ENCODE data around the gene TRDMT1.

Gene TRDMT1

GRCh38 chr10:17216217-17216900, 14.9 kb upstream of the TRDMT1 start:
- H3K4me3 ChIP-seq (ENCODE audit: low read depth, low read length): no peak overlapping the region
- ChIA-PET CTCF (interaction anchor here (0.8 to 1.8 kb wide), 2 partner anchors 9 to 217 kb away, joined by 3 to 10 read pairs; no protein-coding TSS in a partner anchor), POLR2A (interaction anchor here (1.0 to 2.5 kb wide), 8 partner anchors 10 to 231 kb away, joined by 3 to 48 read pairs (median 3); partner anchors contain the start of gene VIM)
- TF ChIP-seq CTCF (IDR thresholded peaks at IDR 0.05; ENCODE audit: insufficient read depth, low read length, missing control alignments): no peak
- DNase-seq (ENCODE audit: low read depth, low spot score): peak; percentile 97

GRCh38 chr10:17215782-17216122, 14.3 kb upstream of the TRDMT1 start:
- DNase-seq (ENCODE audit: low read depth, low spot score): no peak
- H3K4me3 ChIP-seq (ENCODE audit: low read depth, low read length): peak overlapping the region; percentile 35; the same call in 1 of the 2 replicates
- TF ChIP-seq CTCF (IDR thresholded peaks at IDR 0.05; ENCODE audit: insufficient read depth, low read length, missing control alignments): no peak
- POLR2A ChIA-PET: interaction anchor here (0.7 to 2.5 kb wide), 9 partner anchors 10 to 231 kb away, joined by 3 to 48 read pairs (median 3); partner anchors contain the start of gene VIM
- CTCF ChIA-PET: interaction anchor here (1.0 to 1.8 kb wide), 2 partner anchors 10 to 363 kb away, joined by 5 to 10 read pairs; no protein-coding TSS in a partner anchor

- H3K4me3 ChIP-seq (ENCODE audit: low read depth, low read length): peak overlapping the region; percentile 48
- no peak for TF ChIP-seq CTCF (IDR thresholded peaks at IDR 0.05; ENCODE audit: insufficient read depth, low read length, missing control alignments)
- POLR2A ChIA-PET: interaction anchor here (0.7 to 2.5 kb wide), 9 partner anchors 9 to 230 kb away, joined by 3 to 48 read pairs (median 3); partner anchors contain the start of gene VIM
- DNase-seq (ENCODE audit: low read depth, low spot score): peak; percentile 91
- CTCF ChIA-PET: interaction anchor here (1.0 to 1.8 kb wide), 2 partner anchors 11 to 362 kb away, joined by 5 to 10 read pairs; no protein-coding TSS in a partner anchor
Observed at GRCh38 chr10:17214971-17215781, 13.7 kb upstream of the TRDMT1 start.

- ChIA-PET CTCF (interaction anchor here (1.3 kb wide), 1 partner anchor 361 kb away, joined by 4 read pairs; no protein-coding TSS in a partner anchor), POLR2A (interaction anchor here (0.8 to 2.5 kb wide), 7 partner anchors 9 to 24 kb away, joined by 3 to 48 read pairs (median 5); partner anchors contain the start of genes TRDMT1 and VIM)
- peak overlapping the region; percentile 48 for H3K4me3 ChIP-seq (ENCODE audit: low read depth, low read length)
- no peak for DNase-seq (ENCODE audit: low read depth, low spot score)
- TF ChIP-seq CTCF (IDR thresholded peaks at IDR 0.05; ENCODE audit: insufficient read depth, low read length, missing control alignments): no peak
Observed at GRCh38 chr10:17214526-17214925, 13.1 kb upstream of the TRDMT1 start.

- ChIA-PET CTCF (interaction anchor here (1.3 kb wide), 2 partner anchors 21 to 360 kb away, joined by 3 to 4 read pairs; no protein-coding TSS in a partner anchor), POLR2A (interaction anchor here (0.5 to 2.4 kb wide), 6 partner anchors 13 to 24 kb away, joined by 3 to 39 read pairs (median 4); partner anchors contain the start of genes TRDMT1 and VIM)
- no peak for DNase-seq (ENCODE audit: low read depth, low spot score)
- H3K4me3 ChIP-seq (ENCODE audit: low read depth, low read length): no peak overlapping the region
- TF ChIP-seq CTCF (IDR thresholded peaks at IDR 0.05; ENCODE audit: insufficient read depth, low read length, missing control alignments): no peak
Observed at GRCh38 chr10:17213646-17214349, 12.3 kb upstream of the TRDMT1 start.
